ENCODE measurements around the gene GJA3. TPM values are rescaled to one million over a fixed set of nuclear protein-coding genes. Genes with fewer than 3 reads are reported as not detected.

The GJA3 gene
- total RNA-seq, 4 donors from 2014 or later, result 0.04 to 0.52 (median 0.32) TPM; not detected in 1

- WGBS, 2 donors, result 78 to 87% methylated on average over 8 of the region's 8 CpGs
- no peak for TF ChIP-seq CTCF (IDR thresholded peaks at IDR 0.05)
- no peak for TF ChIP-seq POLR2A (IDR thresholded peaks at IDR 0.05)
- no peak overlapping the region for H3K4me3 ChIP-seq (ENCODE audit: low read depth, poor library complexity, severe bottlenecking)
- DNase-seq (ENCODE audit: low spot score in 2 of 2), result no peak
- intact Hi-C loops (cut with DNase I; ENCODE audit: low total_unique reads), result no loop called here
These were observed 12.4 kb upstream of the GJA3 start for GRCh38 chr13:20173116-20173746.

- no peak overlapping the region for H3K4me3 ChIP-seq (ENCODE audit: low read depth, poor library complexity, severe bottlenecking)
- intact Hi-C loops (cut with DNase I; ENCODE audit: low total_unique reads), result no loop called here
- WGBS, 2 donors, result 41 to 72% methylated on average over 1 of the region's 1 CpG
- DNase-seq (ENCODE audit: low spot score in 2 of 2), result no peak
- TF ChIP-seq CTCF (IDR thresholded peaks at IDR 0.05) (no peak), POLR2A (IDR thresholded peaks at IDR 0.05) (no peak)
These were observed 10.5 kb upstream of the GJA3 start for GRCh38 chr13:20171364-20171763.

GRCh38 chr13:20170921-20171320 lies 10.1 kb upstream of the GJA3 start:
- no peak overlapping the region for H3K4me3 ChIP-seq (ENCODE audit: low read depth, poor library complexity, severe bottlenecking)
- intact Hi-C loops (cut with DNase I; ENCODE audit: low total_unique reads), result no loop called here
- no peak for TF ChIP-seq POLR2A (IDR thresholded peaks at IDR 0.05)
- no peak for TF ChIP-seq CTCF (IDR thresholded peaks at IDR 0.05)
- 91 to 94% methylated on average over 5 of the region's 5 CpGs for WGBS, 2 donors
- no peak for DNase-seq (ENCODE audit: low spot score in 2 of 2)

GRCh38 chr13:20168396-20168795 lies 7.5 kb upstream of the GJA3 start:
- TF ChIP-seq CTCF (IDR thresholded peaks at IDR 0.05) (no peak), POLR2A (IDR thresholded peaks at IDR 0.05) (no peak)
- no peak overlapping the region for H3K4me3 ChIP-seq (ENCODE audit: low read depth, poor library complexity, severe bottlenecking)
- intact Hi-C loops (cut with DNase I; ENCODE audit: low total_unique reads), result no loop called here
- DNase-seq (ENCODE audit: low spot score in 2 of 2), result no peak
- WGBS, 2 donors, result 85 to 86% methylated on average over 7 of the region's 7 CpGs

- TF ChIP-seq CTCF (IDR thresholded peaks at IDR 0.05) (no peak), POLR2A (IDR thresholded peaks at IDR 0.05) (no peak)
- no peak overlapping the region for H3K4me3 ChIP-seq (ENCODE audit: low read depth, poor library complexity, severe bottlenecking)
- intact Hi-C loops (cut with DNase I; ENCODE audit: low total_unique reads), result no loop called here
- DNase-seq (ENCODE audit: low spot score in 2 of 2), result no peak
- 64 to 67% methylated on average over 11 of the region's 11 CpGs for WGBS, 2 donors
These were observed 4.8 kb upstream of the GJA3 start for GRCh38 chr13:20165417-20166257.
